Activated naive CD8-positive, alpha-beta T cell treated with anti-CD3 and anti-CD28 coated beads, Interleukin-2, amount 10 ng/mL, durations not matched to agents 7 days and 5 days (primary cell): ENCODE measurements around the gene ADCY10. TPM values are rescaled to one million over a fixed set of nuclear protein-coding genes. Genes with fewer than 3 reads are reported as not detected.

ENCODE experiments used
- ATAC-seq: fragments of 150-1000 bp; cut with Tn5 transposase; one replicate; pipeline ENCODE4 v1.10.0; 2021; ENCODE audit warnings: low read depth, moderate library complexity
- POLR2A ChIA-PET: fragments of 350-600 bp; sonication (Branson Sonifier 250); formaldehyde crosslinking; loops from one replicate; lab custom pipeline; 2021; ENCODE audit warnings: antibody characterized with exemption; lab: Charles Lee
- DNase-seq: peaks from one replicate; pipeline ENCODE4 v3.0.0; 2021
- H3K27ac Mint-ChIP-seq: one replicate; pipeline ENCODE4 v1.8.0; 2022; ENCODE audit warnings: mild to moderate bottlenecking, mixed read lengths
- H3K27me3 Mint-ChIP-seq: one replicate; pipeline ENCODE4 v1.8.0; 2022; ENCODE audit warnings: mild to moderate bottlenecking, moderate library complexity, mixed read lengths
- H3K36me3 Mint-ChIP-seq: one replicate; pipeline ENCODE4 v1.8.0; 2021; ENCODE audit warnings: mild to moderate bottlenecking, mixed read lengths
- H3K4me1 Mint-ChIP-seq: one replicate; pipeline ENCODE4 v1.8.0; 2021; ENCODE audit warnings: mixed read lengths
- H3K4me3 Mint-ChIP-seq: one replicate; pipeline ENCODE4 v1.8.0; 2022; ENCODE audit warnings: mild to moderate bottlenecking, moderate library complexity, mixed read lengths
- H3K9me3 Mint-ChIP-seq: one replicate; pipeline ENCODE4 v1.8.0; 2021; ENCODE audit warnings: mixed read lengths
- total RNA-seq, 2 experiments: library from RNA; stranded (reverse); gene quantifications; one replicate each; pipeline ENCODE4 v1.2.3, GENCODE V29; 2021

Gene ADCY10
- total RNA-seq, 2 experiments from 2014 or later = 0.20 to 0.42 TPM

DNA sequence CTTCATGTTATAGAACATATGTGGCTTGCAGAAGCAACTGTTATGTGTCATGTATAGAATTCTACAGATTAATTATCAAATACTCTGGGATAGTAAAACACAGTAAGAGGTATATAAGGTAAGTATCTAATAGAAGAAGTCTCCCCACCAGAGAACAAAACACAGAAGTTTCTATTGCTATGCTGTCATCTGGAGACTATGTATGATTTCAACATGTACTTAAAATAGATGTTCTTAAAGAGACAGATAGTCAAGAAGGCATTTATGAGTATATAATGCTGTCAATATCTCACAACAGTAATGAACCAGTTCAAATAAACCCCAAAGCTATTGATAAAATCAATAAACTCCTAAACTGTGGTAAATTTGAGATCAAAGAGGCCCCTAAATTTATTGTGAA lies 8.1 kb upstream of the ADCY10 start:
- POLR2A ChIA-PET = no interaction called here
- H3K4me3 Mint-ChIP-seq = no peak overlapping the region
- H3K9me3 Mint-ChIP-seq = no peaks in the 10 kb centered on the region
- no peaks in the 10 kb centered on the region for H3K4me1 Mint-ChIP-seq
- DNase-seq (no peak), ATAC-seq (no peak)
- H3K27me3 Mint-ChIP-seq = no peaks in the 10 kb centered on the region
- peaks cover 13% of the 10 kb centered on the region for H3K36me3 Mint-ChIP-seq
- H3K27ac Mint-ChIP-seq = no peak overlapping the region

DNA sequence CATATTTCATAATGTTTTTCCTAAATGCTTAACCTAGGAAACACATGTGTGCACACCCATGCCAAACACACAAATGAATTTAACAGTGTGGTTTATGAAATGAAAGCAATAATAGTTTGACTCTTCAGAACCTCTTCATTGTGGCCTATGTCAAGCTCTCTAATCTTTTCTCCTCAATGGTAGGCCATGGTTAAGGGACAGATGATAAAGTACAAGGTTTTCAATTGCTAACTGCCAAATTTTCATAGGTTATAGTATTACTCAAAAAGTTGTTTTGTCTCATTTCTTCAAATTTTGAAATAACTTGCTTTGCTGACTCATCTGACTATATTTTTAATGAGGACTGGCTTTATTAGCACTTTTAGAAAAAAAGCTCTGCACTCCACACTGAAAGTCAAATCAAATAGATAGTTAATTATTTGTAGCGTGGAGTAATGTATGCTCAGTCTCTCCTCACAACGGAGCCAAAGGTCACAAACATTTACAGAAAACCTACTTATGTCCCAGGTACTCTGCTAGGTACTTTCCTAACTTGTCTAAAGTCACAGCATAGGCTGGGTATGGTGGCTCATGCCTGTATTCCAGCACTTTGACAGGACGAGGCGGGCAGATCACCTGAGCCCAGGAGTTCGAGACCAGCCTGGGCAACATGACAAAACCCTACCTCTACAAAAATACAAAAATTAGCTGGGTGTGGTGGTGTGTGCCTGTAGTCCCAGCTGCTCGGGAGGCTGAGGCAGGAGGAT lies 3.0 kb upstream of the ADCY10 start:
- POLR2A ChIA-PET = interaction anchor here (0.7 kb wide), 1 partner anchor 176 kb away, joined by 4 read pairs; no protein-coding TSS in a partner anchor
- Mint-ChIP-seq H3K9me3 (no peaks in the 10 kb centered on the region), H3K27me3 (no peaks in the 10 kb centered on the region), H3K27ac (no peak overlapping the region), H3K36me3 (peaks cover 11% of the 10 kb centered on the region), H3K4me1 (no peaks in the 10 kb centered on the region), H3K4me3 (no peak overlapping the region)
- DNase-seq (no peak), ATAC-seq (no peak)

DNA sequence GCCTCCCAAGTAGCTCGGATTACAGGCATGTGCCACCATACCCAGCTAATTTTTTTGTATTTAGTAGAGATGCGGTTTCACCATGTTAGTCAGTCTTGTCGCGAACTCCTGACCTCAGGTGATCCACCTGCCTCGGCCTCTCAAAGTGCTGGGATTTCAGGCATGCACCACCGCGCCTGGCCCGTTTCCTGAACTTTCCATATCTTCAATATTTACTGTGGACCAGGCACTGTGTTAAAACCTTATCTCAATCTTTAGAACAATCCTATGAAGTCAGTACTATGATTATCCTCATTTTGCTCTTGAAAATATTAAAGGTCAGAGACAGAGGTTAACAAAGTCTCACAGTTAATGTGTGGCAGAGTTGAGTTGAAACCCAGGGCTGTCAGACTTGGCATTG lies 1.6 kb upstream of the ADCY10 start:
- ATAC-seq = no peak
- POLR2A ChIA-PET = no interaction called here

DNA sequence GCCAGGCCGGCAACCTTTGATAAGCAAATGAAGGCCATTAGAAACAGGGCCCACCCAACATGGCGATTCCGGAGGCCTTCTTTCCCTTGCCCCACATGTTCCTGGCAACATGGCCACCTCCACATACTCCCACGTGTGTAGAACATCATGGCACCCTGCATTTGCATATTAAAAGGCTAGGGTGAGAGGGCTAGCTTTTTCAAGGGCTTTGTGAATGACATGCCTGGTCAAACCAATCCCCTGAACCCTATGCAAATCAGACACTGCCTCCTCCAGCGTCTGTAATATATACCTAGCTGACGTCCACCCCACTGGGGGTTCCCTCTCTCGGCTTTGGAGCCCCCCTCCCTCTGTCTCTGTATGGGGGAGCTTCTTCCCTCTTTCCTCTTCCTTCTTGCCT lies 1.6 kb downstream of the ADCY10 start:
- Mint-ChIP-seq H3K36me3 (peaks cover 14% of the 10 kb centered on the region), H3K4me3 (no peak overlapping the region), H3K4me1 (peaks cover 3% of the 10 kb centered on the region), H3K9me3 (peaks cover 6% of the 10 kb centered on the region), H3K27ac (no peak overlapping the region), H3K27me3 (peaks cover 7% of the 10 kb centered on the region)
- ATAC-seq = no peak
- POLR2A ChIA-PET = no interaction called here
- no peak for DNase-seq

More for the DNA sequence above, 1.6 kb upstream of the ADCY10 start:
- Mint-ChIP-seq H3K27me3 (no peaks in the 10 kb centered on the region), H3K36me3 (peaks cover 11% of the 10 kb centered on the region), H3K4me3 (no peak overlapping the region), H3K4me1 (no peaks in the 10 kb centered on the region), H3K27ac (no peak overlapping the region), H3K9me3 (no peaks in the 10 kb centered on the region)
- no peak for DNase-seq

DNA sequence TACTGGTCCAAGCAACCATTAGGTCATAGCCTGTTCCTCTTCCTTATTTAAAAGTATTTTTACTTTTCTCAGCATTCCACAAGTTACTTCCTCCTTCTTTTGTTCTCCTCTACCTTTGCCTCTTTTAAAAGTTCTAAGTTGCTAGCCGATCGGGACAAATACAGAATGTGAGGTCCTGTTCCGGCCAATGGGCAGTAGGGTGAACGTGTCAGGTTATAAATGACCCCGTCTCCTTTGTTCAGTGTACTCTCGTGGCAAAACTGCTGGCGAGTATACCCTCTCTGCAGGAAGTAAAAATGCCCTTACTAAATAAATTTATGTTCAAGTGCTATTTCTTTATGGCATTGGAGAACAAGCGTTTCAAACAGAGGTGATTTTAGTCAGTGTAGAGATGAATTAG lies 2.5 kb downstream of the ADCY10 start:
- Mint-ChIP-seq H3K27me3 (peaks cover 9% of the 10 kb centered on the region), H3K4me3 (no peak overlapping the region), H3K27ac (no peak overlapping the region), H3K36me3 (peaks cover 10% of the 10 kb centered on the region), H3K9me3 (peaks cover 6% of the 10 kb centered on the region), H3K4me1 (peaks cover 3% of the 10 kb centered on the region)
- POLR2A ChIA-PET = no interaction called here
- ATAC-seq (no peak), DNase-seq (no peak)

DNA sequence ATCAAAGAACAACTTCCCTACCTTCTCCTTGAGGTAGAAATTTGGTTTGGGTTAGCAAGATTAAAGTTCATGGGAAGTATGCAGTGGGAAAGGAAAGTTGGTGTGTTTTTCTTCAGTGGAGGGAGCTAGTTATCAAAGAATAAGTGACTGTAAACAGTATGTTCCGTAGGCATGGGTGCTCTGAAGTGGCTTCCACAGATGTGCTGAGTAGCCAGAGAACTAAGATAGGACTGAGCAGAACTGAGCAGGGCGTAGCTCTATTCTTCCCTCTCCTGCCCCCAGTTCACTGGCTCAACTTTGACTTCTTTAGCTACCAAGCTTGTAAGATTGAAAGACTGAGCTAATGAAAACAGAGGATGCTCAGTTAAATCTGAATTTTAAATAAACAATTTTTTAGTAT lies 3.4 kb downstream of the ADCY10 start:
- no peak for ATAC-seq
- H3K4me1 Mint-ChIP-seq = peaks cover 3% of the 10 kb centered on the region
- peaks cover 7% of the 10 kb centered on the region for H3K36me3 Mint-ChIP-seq
- no peak overlapping the region for H3K4me3 Mint-ChIP-seq
- no peak for DNase-seq
- POLR2A ChIA-PET = interaction anchor here (1.0 kb wide), 1 partner anchor 25 kb away, joined by 3 read pairs; no protein-coding TSS in a partner anchor
- H3K27me3 Mint-ChIP-seq = peaks cover 16% of the 10 kb centered on the region
- no peak overlapping the region for H3K27ac Mint-ChIP-seq
- H3K9me3 Mint-ChIP-seq = peaks cover 7% of the 10 kb centered on the region

DNA sequence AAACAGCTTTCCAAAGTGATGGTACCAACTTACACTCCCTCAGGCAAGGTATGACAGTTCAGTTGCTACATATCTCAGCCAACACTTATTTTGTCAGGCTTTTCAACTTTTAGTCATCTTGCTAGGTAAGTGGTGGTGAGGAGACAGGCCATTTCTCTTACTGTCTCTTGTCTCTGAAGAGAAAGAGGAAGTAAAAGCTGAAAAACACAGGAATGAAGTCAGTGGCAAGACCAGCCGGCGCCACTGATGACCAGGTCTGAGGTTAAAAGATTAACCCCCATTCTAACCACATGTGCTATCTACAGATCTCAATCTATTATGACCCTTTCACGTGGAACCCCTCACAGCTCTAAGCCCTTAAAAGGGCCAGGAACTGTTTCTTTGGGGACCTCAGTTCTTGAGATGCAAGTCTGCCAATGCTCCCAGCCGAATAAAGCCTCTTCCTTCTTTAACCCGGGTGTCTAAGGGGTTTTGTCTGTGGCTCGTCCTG lies 4.2 kb downstream of the ADCY10 start:
- no peak overlapping the region for H3K4me3 Mint-ChIP-seq
- POLR2A ChIA-PET = interaction anchor here (1.0 kb wide), 1 partner anchor 26 kb away, joined by 3 read pairs; no protein-coding TSS in a partner anchor
- peaks cover 7% of the 10 kb centered on the region for H3K9me3 Mint-ChIP-seq
- no peak for ATAC-seq
- no peak overlapping the region for H3K27ac Mint-ChIP-seq
- no peak for DNase-seq
- H3K4me1 Mint-ChIP-seq = peaks cover 3% of the 10 kb centered on the region
- peaks cover 20% of the 10 kb centered on the region for H3K27me3 Mint-ChIP-seq
- peaks cover 7% of the 10 kb centered on the region for H3K36me3 Mint-ChIP-seq

DNA sequence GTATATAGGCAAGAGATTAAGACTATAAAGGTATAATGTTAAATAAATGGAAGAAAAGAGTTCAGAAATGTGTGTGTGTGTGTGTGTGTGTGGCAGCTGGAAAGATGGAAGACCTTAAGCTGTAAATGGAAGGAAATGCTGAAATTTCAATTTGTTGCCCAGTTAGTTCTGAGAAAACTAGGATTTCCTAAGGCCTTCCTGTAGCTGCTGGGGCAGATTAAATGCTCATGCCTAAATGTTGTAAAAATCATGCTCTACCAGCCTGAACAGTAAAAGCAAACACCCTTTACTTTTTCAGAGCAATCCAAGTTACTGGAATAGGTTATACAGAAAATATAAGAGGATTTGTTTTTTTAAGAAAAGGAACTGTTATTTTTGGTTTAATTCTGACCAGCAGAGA lies 8.3 kb downstream of the ADCY10 start:
- H3K27ac Mint-ChIP-seq = no peak overlapping the region
- ATAC-seq = no peak
- H3K36me3 Mint-ChIP-seq = peaks cover 5% of the 10 kb centered on the region
- DNase-seq = no peak
- peaks cover 20% of the 10 kb centered on the region for H3K27me3 Mint-ChIP-seq
- no peak overlapping the region for H3K4me3 Mint-ChIP-seq
- POLR2A ChIA-PET = no interaction called here
- H3K9me3 Mint-ChIP-seq = peaks cover 7% of the 10 kb centered on the region
- peaks cover 3% of the 10 kb centered on the region for H3K4me1 Mint-ChIP-seq

DNA sequence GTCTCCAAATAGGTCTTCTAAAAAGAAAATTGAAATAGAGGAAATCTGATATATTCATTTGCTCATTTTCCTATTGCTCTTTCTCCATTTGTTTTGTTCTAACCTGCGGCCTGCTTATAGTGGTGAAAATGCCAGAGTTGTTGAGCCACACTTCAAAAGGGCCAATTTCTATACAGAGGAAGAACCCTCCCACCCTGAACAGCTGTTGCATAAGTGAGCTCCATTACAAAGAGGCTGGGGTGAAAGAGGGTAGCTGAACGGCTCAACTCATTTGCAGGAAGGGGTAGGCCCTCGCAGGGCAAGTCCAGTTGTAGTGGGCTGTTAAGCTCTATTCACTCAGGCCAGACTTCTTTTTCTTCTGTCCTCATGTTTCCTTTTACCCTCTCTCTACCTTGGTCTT lies 8.8 kb downstream of the ADCY10 start:
- peaks cover 3% of the 10 kb centered on the region for H3K4me1 Mint-ChIP-seq
- H3K36me3 Mint-ChIP-seq = peaks cover 2% of the 10 kb centered on the region
- POLR2A ChIA-PET = no interaction called here
- H3K9me3 Mint-ChIP-seq = peaks cover 5% of the 10 kb centered on the region
- peaks cover 17% of the 10 kb centered on the region for H3K27me3 Mint-ChIP-seq
- H3K4me3 Mint-ChIP-seq = no peak overlapping the region
- DNase-seq (no peak), ATAC-seq (no peak)
- no peak overlapping the region for H3K27ac Mint-ChIP-seq

DNA sequence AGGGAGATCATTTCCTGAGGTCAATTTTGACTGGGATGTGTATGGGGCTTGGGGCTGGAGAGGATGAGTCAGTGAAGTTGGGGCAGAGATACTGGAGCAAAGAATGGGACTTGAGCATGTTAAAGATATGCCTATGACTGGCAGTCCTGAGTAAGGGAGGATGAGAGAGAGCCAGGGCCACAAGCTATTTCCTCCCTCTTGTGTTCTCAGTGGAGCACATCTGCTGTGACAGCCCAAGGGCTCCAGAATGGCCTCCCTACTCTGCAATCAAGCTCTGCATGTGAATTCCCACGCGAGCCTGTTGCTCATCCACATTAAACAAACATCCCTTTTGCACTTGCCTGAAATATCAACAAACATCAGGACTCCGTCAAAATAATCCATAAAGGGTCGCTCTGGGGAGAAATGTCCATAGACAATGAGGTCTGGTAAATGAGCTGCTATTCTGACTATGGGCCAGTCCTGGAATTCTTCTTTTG lies 9.2 kb downstream of the ADCY10 start:
- no peak for ATAC-seq

DNA sequence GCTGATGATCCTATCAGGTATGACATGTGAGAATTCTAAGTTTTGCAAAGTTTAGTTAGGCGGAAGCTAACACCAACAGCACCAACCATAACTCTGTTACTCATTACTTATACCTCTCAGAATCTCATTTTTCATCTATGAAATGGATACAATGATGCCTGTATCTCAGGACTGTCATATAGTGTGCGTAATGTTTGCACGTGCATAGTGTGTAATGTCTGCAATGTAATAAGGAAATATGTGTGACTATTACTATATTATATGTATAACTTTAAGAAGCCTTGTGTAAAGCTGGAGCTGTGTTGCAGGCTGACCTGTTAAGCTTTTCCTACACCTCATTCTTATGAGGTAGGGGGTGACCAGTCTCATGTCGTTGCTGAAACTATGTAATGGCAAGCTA lies 13.0 kb downstream of the ADCY10 start:
- Mint-ChIP-seq H3K36me3 (no peaks in the 10 kb centered on the region), H3K9me3 (peaks cover under 1% of the 10 kb centered on the region), H3K27ac (no peak overlapping the region), H3K4me1 (no peaks in the 10 kb centered on the region), H3K4me3 (no peak overlapping the region), H3K27me3 (peaks cover 8% of the 10 kb centered on the region)
- POLR2A ChIA-PET = no interaction called here
- ATAC-seq = no peak
- DNase-seq = no peak

More for the DNA sequence above, 9.2 kb downstream of the ADCY10 start:
- POLR2A ChIA-PET = no interaction called here
- peaks cover 1% of the 10 kb centered on the region for H3K9me3 Mint-ChIP-seq
- no peaks in the 10 kb centered on the region for H3K4me1 Mint-ChIP-seq
- H3K27me3 Mint-ChIP-seq = peaks cover 16% of the 10 kb centered on the region
- H3K27ac Mint-ChIP-seq = no peak overlapping the region
- H3K36me3 Mint-ChIP-seq = no peaks in the 10 kb centered on the region
- no peak for DNase-seq
- no peak overlapping the region for H3K4me3 Mint-ChIP-seq

DNA sequence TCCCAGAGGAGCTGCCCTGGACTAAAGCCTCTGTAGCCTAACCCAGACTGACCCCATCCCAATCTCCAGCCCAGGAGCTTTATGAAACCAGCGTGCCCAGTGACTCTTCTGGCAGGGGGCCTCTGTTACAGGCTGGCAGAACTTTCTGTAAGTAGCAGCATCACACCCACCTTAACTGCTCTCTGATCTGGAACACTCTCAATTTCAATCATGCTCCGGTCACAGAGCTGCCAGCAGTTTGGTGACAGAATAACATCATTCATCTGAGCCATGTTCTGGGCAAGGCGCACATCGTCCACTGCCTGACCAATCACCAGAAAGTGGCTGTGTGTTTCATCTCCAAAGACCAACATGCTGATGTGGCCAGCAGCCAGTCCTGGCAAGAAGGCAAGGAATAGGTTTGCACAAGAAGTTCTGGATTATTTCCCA lies 14.7 kb downstream of the ADCY10 start:
- H3K4me3 Mint-ChIP-seq = no peak overlapping the region
- no peaks in the 10 kb centered on the region for H3K4me1 Mint-ChIP-seq
- ATAC-seq (no peak), DNase-seq (no peak)
- no peak overlapping the region for H3K27ac Mint-ChIP-seq
- no peaks in the 10 kb centered on the region for H3K36me3 Mint-ChIP-seq
- POLR2A ChIA-PET = no interaction called here
- no peaks in the 10 kb centered on the region for H3K9me3 Mint-ChIP-seq
- peaks cover 3% of the 10 kb centered on the region for H3K27me3 Mint-ChIP-seq

DNA sequence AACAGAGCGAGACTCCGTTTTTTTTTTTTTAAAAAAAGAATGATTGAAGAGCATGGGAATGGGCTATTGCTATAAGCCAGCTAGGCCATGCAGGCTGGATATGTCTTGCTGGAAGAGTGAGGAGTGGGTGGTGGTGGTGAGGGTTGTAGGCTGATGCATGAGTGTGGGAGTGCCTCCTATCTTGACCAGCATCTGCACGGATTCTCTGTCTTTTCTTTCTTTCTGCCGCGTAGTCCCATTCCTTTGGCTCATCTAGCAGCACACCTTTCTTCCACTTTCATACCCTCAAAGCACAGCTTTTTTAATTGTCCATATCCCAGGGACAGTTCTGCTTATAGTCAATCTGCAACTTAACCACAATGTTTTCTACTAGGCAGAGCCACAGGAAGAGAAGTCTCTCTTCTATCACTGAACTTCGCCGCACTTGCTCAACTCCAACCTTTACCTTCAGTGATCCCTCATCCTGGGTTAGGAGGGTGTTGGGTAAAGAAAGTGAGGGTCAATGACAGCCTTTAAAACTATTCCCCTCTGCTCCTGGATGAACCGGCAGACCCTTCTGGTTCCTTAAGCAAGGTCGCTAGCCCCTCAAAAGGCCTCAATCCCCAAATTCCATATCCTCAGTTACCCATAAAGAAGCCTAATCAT lies 15.2 kb downstream of the ADCY10 start:
- Mint-ChIP-seq H3K4me1 (no peaks in the 10 kb centered on the region), H3K27me3 (peaks cover 7% of the 10 kb centered on the region), H3K9me3 (no peaks in the 10 kb centered on the region), H3K36me3 (no peaks in the 10 kb centered on the region), H3K4me3 (no peak overlapping the region), H3K27ac (no peak overlapping the region)
- POLR2A ChIA-PET = no interaction called here
- DNase-seq = no peak
- no peak for ATAC-seq

DNA sequence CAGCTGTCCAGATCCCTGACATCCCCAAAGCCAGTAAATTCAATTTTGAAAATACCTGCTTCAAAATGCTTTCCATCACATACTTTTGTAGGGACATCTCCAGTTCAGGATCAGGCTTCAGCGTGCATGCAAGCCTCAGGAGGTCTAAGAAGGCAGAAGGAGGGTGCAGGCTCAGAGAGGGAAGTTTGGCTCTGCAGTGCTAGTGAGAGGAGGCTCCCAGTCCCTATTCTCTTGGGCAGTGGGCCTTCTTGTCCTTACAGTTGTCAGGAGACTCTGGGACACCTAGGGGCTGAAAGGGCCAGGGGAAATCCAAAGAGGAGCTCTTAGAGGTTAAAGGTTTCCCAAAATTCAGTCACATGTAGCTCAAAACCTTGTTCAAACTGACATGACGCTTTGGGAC lies 20.1 kb downstream of the ADCY10 start:
- Mint-ChIP-seq H3K9me3 (no peaks in the 10 kb centered on the region), H3K27ac (no peak overlapping the region), H3K4me1 (no peaks in the 10 kb centered on the region), H3K36me3 (no peaks in the 10 kb centered on the region), H3K4me3 (no peak overlapping the region), H3K27me3 (peaks cover 17% of the 10 kb centered on the region)
- DNase-seq (no peak), ATAC-seq (no peak)
- POLR2A ChIA-PET = no interaction called here
